HG03103 (cell line): ENCODE measurements around the gene TLE6.
"Not testable (repeated sequence)": the region's sequence is repeated elsewhere in the genome, so short reads cannot be mapped to it uniquely, and the experiment has no call there.

Experiments used
- ATAC-seq: cut with Tn5 transposase; IDR thresholded peaks from one replicate; pipeline ENCODE4 v1.9.1; 2021; ENCODE audit warnings: low read depth; ENCODE audit not compliant: unreplicated experiment

Gene TLE6

DNA sequence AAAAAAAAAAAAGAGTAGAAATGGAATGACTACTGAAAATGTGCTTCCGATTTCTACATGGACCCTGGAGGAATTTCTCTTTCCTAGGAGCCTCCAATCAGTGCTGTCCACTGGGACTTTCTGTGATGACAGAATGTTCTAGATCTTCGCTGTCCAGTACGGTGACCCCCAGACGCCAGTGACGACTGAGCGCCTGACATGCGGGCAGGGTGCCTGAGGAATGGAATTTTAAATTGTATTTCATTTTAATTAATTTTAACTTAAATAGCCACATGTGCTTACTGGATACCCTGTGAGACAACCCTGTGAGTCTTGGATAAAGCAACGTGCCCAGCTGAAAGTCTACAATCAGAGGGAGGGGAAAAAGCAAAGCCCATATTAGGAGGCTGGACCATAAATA lies 4.1 kb upstream of the TLE6 start:
- no peak for ATAC-seq

GRCh38 chr19:2974342-2975041 lies 2.9 kb upstream of the TLE6 start:
- ATAC-seq: no peak

DNA sequence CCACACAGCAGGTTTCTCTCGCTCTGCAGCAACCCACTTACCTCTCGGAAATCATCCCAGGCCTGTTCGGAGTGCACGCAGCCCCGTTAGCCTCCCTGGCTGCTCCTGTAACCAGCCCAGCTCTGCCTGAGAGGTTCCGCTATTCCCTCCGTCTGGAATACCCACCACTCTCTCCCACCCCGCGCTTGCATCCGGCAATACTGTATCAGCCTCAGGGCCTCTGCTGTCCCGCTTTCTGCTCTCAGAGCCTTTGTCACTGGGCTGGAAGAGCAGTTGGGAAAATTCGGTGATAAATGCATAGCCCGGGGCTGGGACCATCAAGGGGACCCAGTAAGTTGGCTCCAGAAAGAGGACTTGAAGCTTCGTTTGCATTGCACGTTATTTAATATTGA lies 759 bp upstream of the TLE6 start:
- ATAC-seq: no peak

DNA sequence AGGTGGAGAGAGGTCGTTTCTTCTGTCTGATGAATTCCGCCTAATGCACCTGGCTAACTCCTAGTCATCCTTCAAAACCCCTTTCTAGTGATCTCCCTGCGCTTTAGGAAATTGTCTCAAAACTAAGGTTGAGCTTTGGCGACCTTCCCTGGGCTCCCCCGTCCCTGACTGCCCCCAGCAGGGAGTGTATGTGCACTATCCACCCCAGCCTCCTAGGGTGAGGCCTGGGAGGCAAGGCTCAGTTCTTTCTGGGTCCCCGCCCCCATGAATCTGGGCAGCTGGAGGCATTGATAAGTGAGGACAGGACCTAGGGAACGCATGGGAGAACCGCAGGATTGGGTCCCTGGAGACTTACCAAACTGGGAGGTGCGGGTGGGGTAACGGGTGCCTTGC lies 378 bp downstream of the TLE6 start:
- ATAC-seq: no peak

- ATAC-seq: no peak
Observed at GRCh38 chr19:2978166-2978767, 903 bp downstream of the TLE6 start.

DNA sequence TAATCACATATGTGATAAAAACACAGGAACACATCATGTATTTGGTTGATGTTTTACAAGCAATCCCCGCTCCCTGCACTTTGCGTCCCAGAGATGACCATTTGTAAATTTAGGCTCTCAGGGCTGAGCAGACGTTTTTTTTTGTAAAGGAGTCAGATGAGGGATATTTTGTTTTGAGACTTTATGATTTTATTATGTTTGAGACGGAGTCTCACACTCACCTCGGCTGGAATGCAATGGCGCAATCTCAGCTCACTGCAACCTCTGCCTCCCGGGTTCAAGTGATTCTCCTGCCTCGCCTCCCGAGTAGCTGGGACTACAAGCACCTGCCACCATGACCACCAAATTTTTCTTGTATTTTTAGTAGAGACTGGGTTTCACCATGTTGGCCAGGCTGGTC lies 1.4 kb downstream of the TLE6 start:
- no peak for ATAC-seq

DNA sequence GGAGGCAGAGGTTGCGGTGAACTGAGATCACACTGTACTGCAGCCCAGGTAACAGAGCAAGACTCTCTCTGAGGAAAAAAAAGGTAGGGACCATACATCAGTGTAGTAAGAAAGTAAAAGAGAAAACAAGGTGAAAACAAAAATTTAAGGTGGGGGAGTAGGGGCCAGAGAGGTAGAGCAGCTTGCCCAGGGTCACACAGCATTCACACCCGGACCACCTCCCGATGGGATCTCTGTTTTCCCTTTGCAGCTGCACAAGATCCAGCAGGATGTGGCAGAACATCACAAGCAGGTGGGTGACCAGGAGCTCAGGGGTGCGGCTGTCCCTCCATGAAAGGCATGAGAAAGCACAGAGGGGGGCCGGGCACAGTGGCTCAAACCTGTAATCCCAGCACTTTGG lies 4.5 kb downstream of the TLE6 start:
- no peak for ATAC-seq

DNA sequence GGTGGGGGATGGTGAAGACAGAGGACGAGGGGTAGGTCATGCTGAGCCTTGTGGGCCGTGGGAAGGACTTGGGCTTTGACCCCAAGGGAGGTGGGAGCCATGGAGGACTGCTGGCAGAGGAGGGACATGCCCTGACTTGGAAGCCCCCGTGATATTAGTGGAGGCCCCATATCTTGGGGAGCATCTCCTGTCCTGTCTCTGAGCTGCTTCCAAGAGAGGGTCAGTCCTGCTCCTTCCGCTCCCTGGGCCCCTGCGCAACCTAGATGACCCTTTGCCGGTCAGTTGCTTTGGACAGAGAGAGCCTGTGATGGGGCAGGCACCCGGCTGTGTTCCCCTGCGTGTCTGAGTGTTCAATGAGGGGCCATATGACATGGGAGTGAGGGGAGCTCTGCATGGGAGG lies 5.2 kb downstream of the TLE6 start:
- ATAC-seq: no peak

DNA sequence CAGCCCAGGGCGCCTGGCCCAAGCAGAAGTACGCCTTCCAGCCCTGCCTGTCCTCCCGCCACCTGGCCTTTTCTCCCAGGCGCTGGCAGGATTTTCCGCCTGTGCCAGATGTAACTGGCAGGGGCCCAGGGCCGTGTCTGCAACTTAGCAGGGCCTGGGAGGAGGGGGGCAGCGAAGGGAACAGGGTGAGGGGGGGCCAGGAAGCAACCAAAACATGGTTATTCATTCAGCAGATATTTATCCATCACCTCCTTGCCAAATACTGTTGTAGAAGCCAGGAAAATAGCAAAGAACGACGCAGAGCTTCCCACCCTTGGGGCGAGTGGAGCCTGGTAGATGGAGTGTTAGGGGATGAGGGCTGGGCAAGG lies 5.6 kb downstream of the TLE6 start:
- ATAC-seq: no peak

DNA sequence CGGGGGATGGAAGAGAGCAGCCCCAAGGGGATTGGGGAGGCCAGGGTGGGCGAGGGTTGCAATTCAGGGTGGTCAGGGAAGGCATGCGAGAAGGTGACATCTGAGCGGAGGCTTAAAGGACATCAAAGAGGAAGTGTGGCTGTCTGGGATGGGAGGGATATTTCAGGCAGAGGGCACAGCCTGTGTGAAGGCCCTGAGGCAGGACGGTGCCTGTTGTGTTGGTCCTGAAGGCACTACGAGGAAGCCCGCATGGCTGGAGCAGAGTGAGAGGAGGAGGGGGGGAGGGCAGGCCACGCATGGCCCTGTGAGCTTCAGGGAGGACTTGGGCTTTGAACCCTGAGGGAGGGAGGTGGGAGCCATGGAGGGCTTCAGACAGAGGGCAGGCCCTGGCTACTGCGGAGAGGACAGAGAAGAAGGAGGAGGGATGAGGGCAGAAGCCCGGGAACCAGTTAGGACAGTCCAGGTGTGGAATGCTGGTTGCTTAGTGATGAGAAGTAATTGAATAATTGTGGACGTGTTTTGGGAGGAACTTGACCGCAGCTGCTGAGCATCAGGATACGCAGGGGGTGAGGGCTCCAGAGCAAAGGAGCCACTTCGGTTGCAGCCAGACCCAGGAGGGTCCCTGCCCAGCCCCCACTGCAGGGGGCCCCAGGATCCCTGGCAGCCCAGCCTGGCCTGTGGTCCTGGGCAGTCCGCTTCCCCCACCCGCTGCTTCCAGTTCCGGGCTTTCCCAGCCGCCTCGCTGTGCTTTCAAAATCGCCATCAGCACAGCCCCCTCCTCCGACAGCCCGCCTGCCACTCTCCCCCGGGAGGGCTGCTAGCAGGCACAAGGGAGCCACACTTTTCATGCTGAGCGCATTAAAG lies 6.2 kb downstream of the TLE6 start:
- ATAC-seq: no peak

GRCh38 chr19:2984215-2984528 lies 6.8 kb downstream of the TLE6 start:
- no peak for ATAC-seq

DNA sequence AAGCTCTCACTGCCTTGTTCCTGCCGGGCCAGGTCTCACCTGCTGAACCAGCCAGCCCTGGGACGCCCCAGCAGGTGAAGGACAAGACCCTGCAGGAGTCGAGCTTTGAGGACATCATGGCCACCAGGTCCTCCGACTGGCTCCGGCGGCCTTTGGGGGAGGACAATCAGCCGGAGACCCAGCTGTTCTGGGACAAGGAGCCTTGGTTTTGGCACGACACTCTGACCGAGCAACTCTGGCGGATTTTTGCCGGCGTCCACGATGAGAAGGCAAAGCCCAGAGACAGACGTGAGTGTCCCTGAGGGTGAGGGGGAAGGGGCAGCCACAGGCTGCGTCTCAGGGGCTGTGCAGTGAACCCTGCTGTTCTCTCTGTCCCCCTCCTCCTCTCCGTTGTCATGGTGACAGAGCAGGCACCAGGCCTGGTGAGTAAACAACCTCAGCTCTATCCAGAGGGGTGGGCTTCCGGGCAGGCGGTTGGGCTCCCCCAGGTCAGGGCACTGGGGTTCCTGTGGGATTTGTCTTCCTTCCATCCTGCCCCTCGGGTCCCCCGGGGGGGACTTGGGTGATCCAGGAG lies 9.7 kb downstream of the TLE6 start:
- no peak for ATAC-seq

DNA sequence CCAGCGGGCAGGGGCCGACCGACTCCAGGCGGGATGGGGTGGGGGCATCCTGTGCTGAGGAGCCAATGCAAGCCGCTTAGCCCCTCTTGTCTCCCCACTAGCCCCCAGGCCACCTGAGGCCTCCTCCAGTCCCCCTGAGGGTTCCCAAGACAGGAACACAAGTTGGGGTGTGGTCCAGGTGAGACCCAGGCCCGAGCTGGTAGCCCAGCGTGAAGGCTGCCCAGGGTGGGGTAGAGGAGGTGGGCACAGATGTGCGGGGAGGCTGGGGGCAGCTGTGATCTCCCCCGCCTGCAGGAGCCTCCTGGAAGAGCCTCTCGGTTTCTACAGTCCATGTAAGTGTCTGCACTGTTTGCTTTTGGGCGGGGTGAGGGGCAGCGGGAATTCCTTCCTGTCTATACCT lies 10.4 kb downstream of the TLE6 start:
- no peak for ATAC-seq

DNA sequence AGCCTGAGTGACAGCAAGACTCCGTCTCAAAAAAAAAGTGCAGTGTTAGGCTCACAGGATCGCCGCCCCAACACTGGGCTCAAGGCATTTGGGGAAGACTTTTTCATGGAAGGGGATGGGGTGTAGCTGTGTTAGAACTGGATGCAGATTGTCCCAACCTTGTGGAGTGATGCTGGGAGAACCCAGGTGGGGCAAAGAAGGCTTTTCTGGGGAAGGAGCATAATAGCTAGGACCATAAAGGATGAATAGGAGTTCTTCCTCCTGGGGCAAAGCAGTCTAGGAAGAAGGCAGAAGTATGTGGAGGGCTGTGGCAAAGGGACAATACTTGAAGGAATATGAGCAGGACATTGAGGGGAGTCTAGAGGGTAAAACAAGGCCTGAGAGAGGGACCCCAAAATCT lies 11.2 kb downstream of the TLE6 start:
- no peak for ATAC-seq

GRCh38 chr19:2989236-2989946 lies 12.0 kb downstream of the TLE6 start:
- no peak for ATAC-seq

- not testable (repeated sequence) for ATAC-seq
Observed at GRCh38 chr19:2992333-2992732, 15.0 kb downstream of the TLE6 start.

DNA sequence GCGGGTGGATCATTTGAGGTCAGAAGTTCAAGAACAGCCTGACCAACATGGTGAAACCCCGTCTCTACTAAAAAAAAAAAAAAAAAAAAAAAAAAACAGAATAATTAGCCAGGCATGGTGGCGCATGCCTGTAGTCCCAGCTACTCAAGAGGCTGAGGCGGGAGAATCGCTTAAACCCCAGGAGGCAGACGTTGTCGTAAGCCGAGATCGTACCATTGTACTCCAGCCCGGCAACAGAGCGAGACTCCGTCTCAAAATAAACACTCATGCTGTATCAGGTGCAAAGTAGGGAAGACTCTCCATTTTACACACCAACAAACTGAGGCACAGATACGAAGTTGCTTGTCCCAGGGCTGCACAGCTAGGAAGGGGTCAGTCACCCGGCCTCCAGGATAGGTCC lies 15.6 kb downstream of the TLE6 start:
- no peak for ATAC-seq

- ATAC-seq: no peak
Observed at GRCh38 chr19:2993579-2993978, 16.2 kb downstream of the TLE6 start.

DNA sequence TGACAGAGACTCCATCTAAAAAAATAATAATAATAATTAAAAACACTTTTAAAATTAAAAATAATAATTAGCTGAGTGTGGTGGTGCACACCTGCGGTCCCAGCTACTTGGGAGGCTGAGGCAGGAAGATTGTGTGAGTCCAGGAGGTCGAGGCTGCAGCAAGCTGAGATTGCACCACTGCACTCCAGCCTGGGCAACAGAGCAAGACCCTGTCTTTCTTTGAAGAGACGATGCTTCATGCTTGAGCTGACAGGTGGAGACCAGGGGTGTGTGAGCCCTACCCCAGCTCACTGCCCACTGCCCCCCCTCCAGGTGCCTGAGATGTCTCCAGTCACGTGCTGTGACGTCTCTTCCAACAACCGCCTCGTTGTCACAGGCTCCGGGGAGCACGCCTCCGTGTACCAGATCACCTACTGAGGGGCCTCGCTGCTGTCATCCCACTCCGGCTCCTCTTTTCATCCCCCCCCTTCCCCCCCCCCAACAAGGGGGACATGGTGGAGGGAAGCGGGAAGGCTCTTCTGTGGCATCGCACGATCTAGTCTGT lies 17.3 kb downstream of the TLE6 start:
- no peak for ATAC-seq

DNA sequence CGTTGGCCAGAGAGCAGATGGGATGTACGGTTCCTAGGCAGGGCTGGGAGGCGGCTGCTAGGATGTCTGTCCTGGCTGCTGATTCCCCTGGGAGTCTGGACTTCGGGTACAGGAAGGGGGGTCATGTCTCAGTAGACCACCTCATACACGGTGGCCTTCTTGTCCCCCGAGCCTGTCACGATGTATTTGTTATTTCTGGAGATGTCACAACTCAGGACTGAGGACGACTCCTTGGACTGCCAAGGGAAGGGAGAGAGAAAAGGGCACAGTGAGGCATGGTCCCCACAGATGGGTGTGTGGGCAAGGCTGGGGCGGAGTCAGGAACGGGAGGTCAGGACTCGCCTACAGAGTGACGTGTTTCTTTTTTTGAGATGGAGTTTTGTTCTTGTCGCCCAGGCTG lies 20.4 kb downstream of the TLE6 start:
- ATAC-seq: no peak

DNA sequence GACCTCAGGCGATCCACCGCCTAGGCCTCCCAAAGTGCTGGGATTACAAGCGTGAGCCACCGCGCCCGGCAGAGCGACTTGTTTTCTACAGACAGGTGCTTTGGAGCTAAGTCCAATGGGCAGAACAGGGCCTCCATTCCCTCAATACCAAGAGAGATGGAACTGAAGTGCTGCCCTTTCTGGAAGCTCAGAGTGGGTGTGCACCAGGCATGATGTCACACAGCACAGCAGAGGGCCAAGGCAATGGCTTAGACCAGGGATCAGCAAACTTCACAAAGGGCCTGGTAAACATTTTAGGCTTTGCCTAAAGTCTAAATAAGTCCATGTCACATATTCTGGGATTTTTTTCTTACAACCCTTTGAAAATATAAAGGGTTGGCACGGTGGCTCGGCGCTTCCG lies 21.3 kb downstream of the TLE6 start:
- ATAC-seq: no peak
